ENCODE data around the gene ANKH. TPM values are rescaled to one million over a fixed set of nuclear protein-coding genes. Genes with fewer than 3 reads are reported as not detected.

ANKH gene
- total RNA-seq, 1 experiment from 2014 or later, result 30.8 TPM

Small RNAs within 50 kb of the gene (small RNA-seq; reads per million reads assigned to genes)
- 0 reads per million in 2 experiments for gene HNRNPKP5
- gene MIR4637, result 0 reads per million in 2 experiments

Other genes with a start within 250 kb of the ANKH start
- 23.0 and 25.6 TPM in 2 replicates for gene OTULIN, start 207.1 kb downstream of the ANKH start, total RNA-seq (2014; rRNA removed; shearing (Covaris generic))